ENCODE measurements around the gene DPF3. TPM values are rescaled to one million over a fixed set of nuclear protein-coding genes. Genes with fewer than 3 reads are reported as not detected.
A peak's percentile ranks its signal among the peaks of the same experiment; 100 is the strongest.

Gene DPF3
- polyA plus RNA-seq, 2 of the 4 experiments (the other 2 are of a cell fraction) = 0.05 to 0.09 TPM

- 0 out of 2 replicates have a peak, but pooled peaks have one; percentile 34 for TF ChIP-seq MAX (IDR thresholded peaks at IDR 0.05)
- TF ChIP-seq HMGXB4 (CRISPR knock-in tag; IDR thresholded peaks at IDR 0.05; ENCODE audit: borderline replicate concordance) = no peak
- peak; percentile 55; the same call in 1 of the 2 replicates for TF ChIP-seq FOSL2 (IDR thresholded peaks at IDR 0.05)
- peak; percentile 61 for TF ChIP-seq FOSL2 (CRISPR knock-in tag; IDR thresholded peaks at IDR 0.05)
- peak; percentile 58 for TF ChIP-seq JUNB (IDR thresholded peaks at IDR 0.05)
- H3K4me3 ChIP-seq = no peak overlapping the region
- FAIRE-seq (peak; percentile 39), ATAC-seq (peak; percentile 85 to 88), DNase-seq (ENCODE audit: low read depth in 1 of 2, low spot score in 1 of 2) (peak; percentile 36 to 68)
- peak overlapping the region; percentile 41 for H3K4me2 ChIP-seq
- ChIA-PET CTCF (interaction anchor here (0.7 to 1.5 kb wide), 3 partner anchors 18 to 284 kb away, joined by 3 to 5 read pairs (median 3); no protein-coding TSS in a partner anchor), POLR2A (no interaction called here)
- no peaks in the 10 kb centered on the region for H3K9me3 ChIP-seq
- H3K4me1 ChIP-seq = peaks cover 15% of the 10 kb centered on the region
- H3K27ac ChIP-seq = peak overlapping the region in 1 of 2 experiments; percentile 22; a peak in 2 of 6 replicates
- 0% methylated on average over 4 of the region's 4 CpGs for WGBS (ENCODE audit: missing lambda C conversion rate)
These were observed 92.5 kb downstream of the DPF3 start for GRCh38 chr14:72801381-72801812.

- ATAC-seq = no peak
- TF ChIP-seq JUN (IDR thresholded peaks at IDR 0.05) (no peak), RFX5 (IDR thresholded peaks at IDR 0.05) (no peak), MYC (IDR thresholded peaks at IDR 0.05; ENCODE audit: borderline replicate concordance, low read length) (no peak), EP300 (IDR thresholded peaks at IDR 0.05) (no peak), SMC3 (IDR thresholded peaks at IDR 0.05) (no peak)
- Histone ChIP-seq H3K27ac (peak overlapping the region in 1 of 2 experiments; percentile 52; a peak in 1 of 6 replicates), H3K4me2 (peak overlapping the region; percentile 41), H3K4me3 (no peak overlapping the region), H3K4me1 (peaks cover 15% of the 10 kb centered on the region), H3K9me3 (no peaks in the 10 kb centered on the region)
- no peak for DNase-seq (ENCODE audit: low read depth in 1 of 2, low spot score in 1 of 2)
- CTCF ChIA-PET = interaction anchor here (1.5 kb wide), 1 partner anchor 17 kb away, joined by 3 read pairs; no protein-coding TSS in a partner anchor
- FAIRE-seq = no peak
- 28% methylated on average over 4 of the region's 4 CpGs for WGBS (ENCODE audit: missing lambda C conversion rate)
- POLR2A ChIA-PET = no interaction called here
These were observed 93.0 kb downstream of the DPF3 start for GRCh38 chr14:72800848-72801370.

GRCh38 chr14:72800296-72800695, 93.6 kb downstream of the DPF3 start:
- H3K4me1 ChIP-seq = peaks cover 15% of the 10 kb centered on the region
- no peak overlapping the region for H3K4me2 ChIP-seq
- FAIRE-seq (no peak), DNase-seq (ENCODE audit: low read depth in 1 of 2, low spot score in 1 of 2) (no peak), ATAC-seq (no peak)
- 66% methylated on average over 2 of the region's 2 CpGs for WGBS (ENCODE audit: missing lambda C conversion rate)
- H3K27ac ChIP-seq = no peak overlapping the region
- ChIA-PET CTCF (interaction anchor here (1.5 kb wide), 1 partner anchor 17 kb away, joined by 3 read pairs; no protein-coding TSS in a partner anchor), POLR2A (no interaction called here)
- H3K4me3 ChIP-seq = no peak overlapping the region
- H3K9me3 ChIP-seq = no peaks in the 10 kb centered on the region
- TF ChIP-seq MAFK (IDR thresholded peaks at IDR 0.05; ENCODE audit: partially characterized antibody) (no peak), HOXB5 (CRISPR knock-in tag; IDR thresholded peaks at IDR 0.05) (no peak), ELK1 (IDR thresholded peaks at IDR 0.05; ENCODE audit: low read depth, low read length) (no peak), CBX2 (IDR thresholded peaks at IDR 0.05; ENCODE audit: borderline replicate concordance, low read depth) (no peak), JUNB (IDR thresholded peaks at IDR 0.05) (no peak), RAD21 (conservative IDR thresholded peaks at IDR 0.05 in 1 of 2, IDR thresholded peaks at IDR 0.05 in 1 of 2) (no peak), USF2 (IDR thresholded peaks at IDR 0.05) (no peak), EHMT2 (IDR thresholded peaks at IDR 0.05; ENCODE audit: low read depth) (no peak), FOXS1 (CRISPR knock-in tag; IDR thresholded peaks at IDR 0.05) (no peak), EP300 (IDR thresholded peaks at IDR 0.05) (no peak), SMC3 (IDR thresholded peaks at IDR 0.05) (no peak), CTCF (IDR thresholded peaks at IDR 0.05) (no peak), FOSL2 (IDR thresholded peaks at IDR 0.05) (no peak), FOSL2 (CRISPR knock-in tag; IDR thresholded peaks at IDR 0.05) (no peak), ATOH8 (CRISPR knock-in tag; IDR thresholded peaks at IDR 0.05; ENCODE audit: low read depth) (no peak), ZFP36 (IDR thresholded peaks at IDR 0.05; ENCODE audit: borderline replicate concordance, partially characterized antibody) (no peak), HES2 (IDR thresholded peaks at IDR 0.05) (no peak)

Data from A549 (cell line).